PC-9 (cell line): ENCODE measurements around the gene TNIK. TPM values are rescaled to one million over a fixed set of nuclear protein-coding genes. Genes with fewer than 3 reads are reported as not detected.

Source experiments
- BruUV-seq: library from RNA; stranded (reverse); fragments of 400-500 nt; replicated peaks from 2 replicates; lab custom pipeline; 2021; lab: Mats Ljungman, UMichigan
- CTCF ChIA-PET: fragments of 300-600 bp; sonication (Branson Sonifier 250); formaldehyde crosslinking; loops from one replicate; lab custom pipeline; 2022; ENCODE audit warnings: antibody characterized with exemption; lab: Charles Lee
- POLR2A ChIA-PET: fragments of 300-600 bp; sonication (Branson Sonifier 250); formaldehyde crosslinking; loops from one replicate; lab custom pipeline; 2022; ENCODE audit warnings: antibody characterized with exemption; ENCODE audit not compliant: unreplicated experiment; lab: Charles Lee
- DNase-seq, 2 experiments: peaks; one replicate each; pipeline versions ENCODE4 v3.0.0 to v3.0.0-alpha.2; 2015 to 2022; ENCODE audit warnings: mixed read lengths in 1 of 2
- H2AFZ ChIP-seq: fragments of 200-600 bp; sonication (generic); 2 replicates; pipeline ENCODE4 v1.8.1; 2017; ENCODE audit warnings: antibody characterized with exemption
- H3F3A ChIP-seq: fragments of 200-600 bp; sonication (generic); 2 replicates; pipeline ENCODE4 v1.8.1; 2017; ENCODE audit warnings: antibody characterized with exemption, mild to moderate bottlenecking, low read depth; ENCODE audit not compliant: insufficient read depth
- H3K27ac ChIP-seq: fragments of 200-600 bp; sonication (generic); 2 replicates; pipeline ENCODE4 v1.6.1; 2016; ENCODE audit warnings: mixed run types
- H3K27me3 ChIP-seq: fragments of 200-600 bp; sonication (generic); 2 replicates; pipeline ENCODE4 v1.6.1; 2016; ENCODE audit warnings: low read depth, mixed run types; ENCODE audit not compliant: insufficient read depth
- H3K36me3 ChIP-seq: fragments of 200-600 bp; sonication (generic); 2 replicates; pipeline ENCODE4 v1.6.1; 2016; ENCODE audit warnings: low read depth, mixed run types
- H3K4me1 ChIP-seq: fragments of 200-600 bp; sonication (generic); replicated peaks from 2 replicates; pipeline ENCODE4 v1.6.1; 2016; ENCODE audit warnings: mixed run types; ENCODE audit not compliant: insufficient read depth
- H3K4me2 ChIP-seq: fragments of 200-600 bp; sonication (generic); 2 replicates; pipeline ENCODE4 v1.6.1; 2017; ENCODE audit warnings: mixed run types
- H3K4me3 ChIP-seq: fragments of 200-600 bp; sonication (generic); 2 replicates; pipeline ENCODE4 v1.6.1; 2016; ENCODE audit warnings: mixed run types
- H3K79me2 ChIP-seq: fragments of 200-600 bp; sonication (generic); 2 replicates; pipeline ENCODE4 v1.6.1; 2017; ENCODE audit warnings: low read depth, mixed run types
- H3K9me2 ChIP-seq: fragments of 200-600 bp; sonication (generic); 2 replicates; pipeline ENCODE4 v1.8.1; 2017; ENCODE audit warnings: mild to moderate bottlenecking; ENCODE audit not compliant: insufficient read depth
- H3K9me3 ChIP-seq: fragments of 200-600 bp; sonication (generic); 2 replicates; pipeline ENCODE4 v1.8.1; 2016; ENCODE audit warnings: low read depth; ENCODE audit not compliant: insufficient read depth
- H4K20me1 ChIP-seq: fragments of 200-600 bp; sonication (generic); 2 replicates; pipeline ENCODE4 v1.8.1; 2017; ENCODE audit not compliant: insufficient read depth
- CTCF ChIP-seq: fragments of 200-600 bp; sonication (generic); conservative IDR thresholded peaks from 2 replicates; pipeline ENCODE4 v1.6.1; 2017; ENCODE audit warnings: mixed run types, antibody characterized with exemption, mild to moderate bottlenecking, moderate library complexity
- EZH2 ChIP-seq: fragments of 200-600 bp; sonication (generic); IDR thresholded peaks from 2 replicates; pipeline ENCODE4 v1.8.0; 2017; ENCODE audit warnings: antibody characterized with exemption, low read depth
- intact Hi-C: fragments of 100-400 bp; cut with micrococcal nuclease; formaldehyde crosslinking; loops from one replicate; pipeline ENCODE4 v1.10.0; 2022; ENCODE audit not compliant: unreplicated experiment
- total RNA-seq: library from RNA; stranded (reverse); gene quantifications from 2 replicates; pipeline ENCODE4 v1.2.3, GENCODE V29; 2021

Gene TNIK
- total RNA-seq, 1 experiment from 2014 or later, result 30.7 TPM

- intact Hi-C loops, result no loop called here
These were observed 27.7 kb downstream of the TNIK start for GRCh38 chr3:171432548-171432947.

GRCh38 chr3:171431550-171431949 lies 28.7 kb downstream of the TNIK start:
- TF ChIP-seq EZH2 (no peak), CTCF (no peak)
- no peak for DNase-seq
- H2AFZ ChIP-seq, result no peak overlapping the region
- H3K27me3 ChIP-seq, result no peaks in the 10 kb centered on the region
- POLR2A ChIA-PET, result no interaction called here
- H3F3A ChIP-seq, result peaks cover 8% of the 10 kb centered on the region; the same call in 1 of the 2 replicates
- no peaks in the 10 kb centered on the region for H3K9me2 ChIP-seq
- no peaks in the 10 kb centered on the region for H3K36me3 ChIP-seq
- CTCF ChIA-PET, result no interaction called here
- intact Hi-C loops, result no loop called here
- H3K4me1 ChIP-seq, result no peaks in the 10 kb centered on the region
- 0 out of 2 replicates have a peak, but pooled peaks cover 3% of the 10 kb centered on the region for H3K9me3 ChIP-seq
- H3K4me2 ChIP-seq, result no peak overlapping the region
- no TSS peak for BruUV-seq
- H3K4me3 ChIP-seq, result no peak overlapping the region
- no peaks in the 10 kb centered on the region; the same call in 1 of the 2 replicates for H4K20me1 ChIP-seq
- H3K79me2 ChIP-seq, result peaks cover 66% of the 10 kb centered on the region
- no peak overlapping the region for H3K27ac ChIP-seq

More at GRCh38 chr3:171432548-171432947, 27.7 kb downstream of the TNIK start:
- H3K79me2 ChIP-seq, result peaks cover 62% of the 10 kb centered on the region
- no peak overlapping the region for H2AFZ ChIP-seq
- H3K36me3 ChIP-seq, result no peaks in the 10 kb centered on the region
- no peaks in the 10 kb centered on the region for H3K4me1 ChIP-seq
- H4K20me1 ChIP-seq, result no peaks in the 10 kb centered on the region; the same call in 1 of the 2 replicates
- BruUV-seq, result no TSS peak
- ChIA-PET POLR2A (no interaction called here), CTCF (no interaction called here)
- 0 out of 2 replicates have a peak, but pooled peaks cover 3% of the 10 kb centered on the region for H3K9me3 ChIP-seq
- H3K4me2 ChIP-seq, result no peak overlapping the region
- no peaks in the 10 kb centered on the region for H3K9me2 ChIP-seq
- no peak overlapping the region for H3K27ac ChIP-seq
- no peak for DNase-seq
- no peaks in the 10 kb centered on the region for H3K27me3 ChIP-seq
- TF ChIP-seq EZH2 (no peak), CTCF (no peak)
- no peak overlapping the region for H3K4me3 ChIP-seq
- H3F3A ChIP-seq, result peaks cover 8% of the 10 kb centered on the region; the same call in 1 of the 2 replicates

- H3K27ac ChIP-seq, result no peak overlapping the region
- no TSS peak for BruUV-seq
- intact Hi-C loops, result no loop called here
- H3K9me3 ChIP-seq, result 0 out of 2 replicates have a peak, but pooled peaks cover 3% of the 10 kb centered on the region
- DNase-seq, result no peak
- no peak overlapping the region for H3K4me3 ChIP-seq
- H3K27me3 ChIP-seq, result no peaks in the 10 kb centered on the region
- H3K4me2 ChIP-seq, result no peak overlapping the region
- peaks cover 69% of the 10 kb centered on the region for H3K79me2 ChIP-seq
- H2AFZ ChIP-seq, result no peak overlapping the region
- POLR2A ChIA-PET, result interaction anchor here (0.6 kb wide), 2 partner anchors 231 to 346 kb away, joined by 3 to 15 read pairs; no protein-coding TSS in a partner anchor
- CTCF ChIA-PET, result interaction anchor here (0.6 kb wide), 1 partner anchor 112 kb away, joined by 3 read pairs; no protein-coding TSS in a partner anchor
- no peaks in the 10 kb centered on the region for H3K4me1 ChIP-seq
- TF ChIP-seq CTCF (no peak), EZH2 (no peak)
- H3F3A ChIP-seq, result peaks cover 8% of the 10 kb centered on the region; the same call in 1 of the 2 replicates
- no peaks in the 10 kb centered on the region for H3K9me2 ChIP-seq
- no peaks in the 10 kb centered on the region for H3K36me3 ChIP-seq
- H4K20me1 ChIP-seq, result no peaks in the 10 kb centered on the region; the same call in 1 of the 2 replicates
These were observed 29.7 kb downstream of the TNIK start for GRCh38 chr3:171430530-171430929.
